H9 (cell line): ENCODE data around the gene CNPY2. TPM values are rescaled to one million over a fixed set of nuclear protein-coding genes. Genes with fewer than 3 reads are reported as not detected.
A peak's percentile ranks its signal among the peaks of the same experiment; 100 is the strongest.

ENCODE experiments used
- DNase-seq: peaks from one replicate; pipeline ENCODE4 v3.0.0-alpha.2; 2017
- H2AFZ ChIP-seq: one replicate; pipeline ENCODE4 v1.6.1; 2013; ENCODE audit warnings: mild to moderate bottlenecking, low read length, control low read depth, moderate library complexity
- H2AK5ac ChIP-seq: 2 replicates; pipeline ENCODE4 v1.6.1; 2013; ENCODE audit warnings: low read length, control low read depth, mixed read lengths; ENCODE audit not compliant: insufficient read length
- H2BK120ac ChIP-seq: one replicate; pipeline ENCODE4 v1.6.1; 2013; ENCODE audit warnings: low read depth, mild to moderate bottlenecking, low read length, control low read depth, inconsistent platforms; ENCODE audit not compliant: poor library complexity, severe bottlenecking
- H2BK12ac ChIP-seq: 2 replicates; pipeline ENCODE4 v1.6.1; 2013; ENCODE audit warnings: low read length, control low read depth, mixed read lengths, low read depth; ENCODE audit not compliant: insufficient read length
- H2BK15ac ChIP-seq: 2 replicates; pipeline ENCODE4 v1.6.1; 2013; ENCODE audit warnings: low read depth, low read length, control low read depth
- H2BK20ac ChIP-seq: one replicate; pipeline ENCODE4 v1.6.1; 2013; ENCODE audit warnings: low read depth, mild to moderate bottlenecking, low read length, control low read depth, inconsistent platforms; ENCODE audit not compliant: poor library complexity, severe bottlenecking
- H2BK5ac ChIP-seq: 2 replicates; pipeline ENCODE4 v1.6.1; 2013; ENCODE audit warnings: low read length, control low read depth, mixed read lengths; ENCODE audit not compliant: insufficient read length
- H3K14ac ChIP-seq: 2 replicates; pipeline ENCODE4 v1.6.1; 2013; ENCODE audit warnings: low read length, control low read depth; ENCODE audit not compliant: insufficient read depth
- H3K18ac ChIP-seq: 2 replicates; pipeline ENCODE4 v1.6.1; 2013; ENCODE audit warnings: low read depth, mild to moderate bottlenecking, mixed read lengths, low read length, control low read depth; ENCODE audit not compliant: insufficient read length
- H3K23ac ChIP-seq: 2 replicates; pipeline ENCODE4 v1.6.1; 2013; ENCODE audit warnings: low read length, control low read depth, mixed read lengths, low read depth; ENCODE audit not compliant: insufficient read length
- H3K23me2 ChIP-seq: 2 replicates; pipeline ENCODE4 v1.6.1; 2013; ENCODE audit warnings: low read depth, mild to moderate bottlenecking, mixed read lengths, low read length, control low read depth; ENCODE audit not compliant: insufficient read length, poor library complexity, severe bottlenecking
- H3K27ac ChIP-seq: 2 replicates; pipeline ENCODE4 v1.5.1; 2013; ENCODE audit warnings: low read length, control low read depth, mixed read lengths, low read depth; ENCODE audit not compliant: insufficient read length
- H3K27me3 ChIP-seq: 2 replicates; pipeline ENCODE4 v1.6.1; 2013; ENCODE audit warnings: low read length, control low read depth, inconsistent platforms; ENCODE audit not compliant: insufficient read depth
- H3K4ac ChIP-seq: 2 replicates; pipeline ENCODE4 v1.6.1; 2013; ENCODE audit warnings: low read depth, mild to moderate bottlenecking, control low read depth, inconsistent platforms, low read length, moderate library complexity
- H3K4me1 ChIP-seq: 2 replicates; pipeline ENCODE4 v1.6.1; 2013; ENCODE audit warnings: low read length, control low read depth, inconsistent platforms; ENCODE audit not compliant: insufficient read depth
- H3K4me2 ChIP-seq: 2 replicates; pipeline ENCODE4 v1.6.1; 2013; ENCODE audit warnings: low read length, control low read depth, mixed read lengths; ENCODE audit not compliant: insufficient read length, insufficient read depth
- H3K56ac ChIP-seq: 2 replicates; pipeline ENCODE4 v1.6.1; 2013; ENCODE audit warnings: low read depth, mild to moderate bottlenecking, mixed read lengths, low read length, control low read depth; ENCODE audit not compliant: insufficient read length
- H3K79me1 ChIP-seq: 2 replicates; pipeline ENCODE4 v1.6.1; 2013; ENCODE audit warnings: low read depth, mild to moderate bottlenecking, moderate library complexity, low read length, control low read depth, inconsistent platforms; ENCODE audit not compliant: insufficient read depth, poor library complexity, severe bottlenecking
- H3K79me2 ChIP-seq: 2 replicates; pipeline ENCODE4 v1.6.1; 2013; ENCODE audit warnings: low read length, control low read depth, inconsistent platforms; ENCODE audit not compliant: insufficient read depth
- H3K9ac ChIP-seq: 2 replicates; pipeline ENCODE4 v1.6.1; 2013; ENCODE audit warnings: low read length, control low read depth, mixed read lengths; ENCODE audit not compliant: insufficient read length; ENCODE audit errors: extremely low read depth
- H3K9me3 ChIP-seq: one replicate; pipeline ENCODE4 v1.6.1; 2013; ENCODE audit warnings: low read depth, low read length, inconsistent platforms; ENCODE audit not compliant: control insufficient read depth
- H3T11ph ChIP-seq: one replicate; pipeline ENCODE4 v1.6.1; 2013; ENCODE audit warnings: mild to moderate bottlenecking, low read length, control low read depth, inconsistent platforms
- H4K20me1 ChIP-seq: one replicate; pipeline ENCODE4 v1.6.1; 2013; ENCODE audit not compliant: control insufficient read depth, insufficient read length, insufficient read depth
- H4K5ac ChIP-seq: 2 replicates; pipeline ENCODE4 v1.6.1; 2013; ENCODE audit warnings: low read depth, mild to moderate bottlenecking, mixed read lengths, low read length, control low read depth; ENCODE audit not compliant: insufficient read length
- H4K8ac ChIP-seq: replicated peaks from 2 replicates; pipeline ENCODE4 v1.6.1; 2013; ENCODE audit warnings: low read length, control low read depth, mixed read lengths, low read depth; ENCODE audit not compliant: insufficient read length
- H4K91ac ChIP-seq: 2 replicates; pipeline ENCODE4 v1.6.1; 2013; ENCODE audit warnings: low read depth, mild to moderate bottlenecking, moderate library complexity, mixed read lengths, low read length, control low read depth; ENCODE audit not compliant: insufficient read length
- H3K27ac Mint-ChIP-seq, 3 experiments: 2 replicates in 2 of 3; 3 replicates in 1 of 3; pipeline ENCODE4 v1.8.0; 2020 to 2021; ENCODE audit warnings: mixed read lengths in 3 of 3, mild to moderate bottlenecking in 1 of 3, moderate library complexity in 1 of 3
- H3K27me3 Mint-ChIP-seq: 2 replicates; pipeline ENCODE4 v1.8.0; 2021; ENCODE audit warnings: low read depth, mild to moderate bottlenecking, moderate library complexity, mixed read lengths
- H3K36me3 Mint-ChIP-seq, 3 experiments: 2 replicates in 2 of 3; 3 replicates in 1 of 3; pipeline ENCODE4 v1.8.0; 2020 to 2021; ENCODE audit warnings: low read depth in 3 of 3, mixed read lengths in 3 of 3; ENCODE audit not compliant: insufficient read depth in 1 of 3
- H3K4me1 Mint-ChIP-seq, 2 experiments: 2 replicates each; pipeline ENCODE4 v1.8.0; 2020; ENCODE audit warnings: mixed read lengths in 2 of 2
- H3K4me3 Mint-ChIP-seq, 2 experiments: 2 replicates in 1 of 2; 3 replicates in 1 of 2; pipeline ENCODE4 v1.8.0; 2020 to 2021; ENCODE audit warnings: mild to moderate bottlenecking in 2 of 2, mixed read lengths in 2 of 2, moderate library complexity in 1 of 2
- H3K9me3 Mint-ChIP-seq, 2 experiments: 2 replicates in 1 of 2; 3 replicates in 1 of 2; pipeline ENCODE4 v1.8.0; 2020; ENCODE audit warnings: mild to moderate bottlenecking in 2 of 2, mixed read lengths in 2 of 2, moderate library complexity in 1 of 2
- WGBS: extraction: QIAGEN DNeasy Blood & Tissue Kit; methylation state at CpG from one replicate; pipeline ENCODE4 v1.1.7; 2013; ENCODE audit warnings: missing lambda C conversion rate, low lambda C conversion rate, mixed read lengths; ENCODE audit not compliant: insufficient read length; ENCODE audit errors: extremely low coverage; 5-methylcytosine and 5-hydroxymethylcytosine counted together
- total RNA-seq: library from RNA; stranded (reverse); gene quantifications from 2 replicates; pipeline ENCODE4 v1.2.1, GENCODE V29; 2021
- TF ChIP-seq, protein P1 (sequence below): fragments of 200-600 bp; sonication (generic); conservative IDR thresholded peaks from 3 replicates; pipeline ENCODE4 v1.8.0; 2021; ENCODE audit warnings: antibody characterized with exemption, mild to moderate bottlenecking

The CNPY2 gene
- total RNA-seq, 1 experiment from 2014 or later = 221 TPM

DNA sequence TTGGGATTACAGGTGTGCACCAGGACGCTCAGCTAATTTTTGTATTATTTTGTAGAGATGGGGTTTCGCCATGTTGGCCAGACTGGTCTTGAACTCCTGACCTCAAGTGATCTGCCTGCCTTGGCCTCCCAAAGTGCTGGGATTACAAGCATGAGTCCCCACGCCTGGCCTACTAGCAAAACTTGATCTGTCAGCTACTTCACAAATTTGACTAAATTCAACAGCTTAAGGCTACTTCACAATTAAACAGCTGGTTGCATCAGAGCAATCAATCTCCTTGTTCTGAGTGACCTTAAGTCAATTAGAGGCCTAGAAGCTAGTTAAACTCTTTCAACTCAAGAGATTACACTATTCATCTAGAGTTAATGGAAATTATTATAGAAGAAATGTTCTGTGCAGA lies 36.9 kb downstream of the CNPY2 start:
- H3K36me3 Mint-ChIP-seq = peaks cover 36 to 89% (median 58%) of the 10 kb centered on the region in 3 experiments
- no peak overlapping the region for H3K4ac ChIP-seq

More for the DNA sequence above, 36.9 kb downstream of the CNPY2 start:
- Mint-ChIP-seq H3K9me3 (no peaks in the 10 kb centered on the region), H3K4me3 (no peak overlapping the region), H3K27me3 (no peaks in the 10 kb centered on the region), H3K4me1 (no peaks in the 10 kb centered on the region), H3K27ac (0 out of 7 replicates have a peak overlapping the region, but pooled peaks of 1 of the 3 experiments have one; percentile 6)
- Histone ChIP-seq H2BK5ac (no peak overlapping the region), H2BK12ac (no peak overlapping the region), H4K8ac (no peak overlapping the region), H3K27me3 (no peaks in the 10 kb centered on the region), H3K27ac (no peak overlapping the region), H3K23me2 (no peaks in the 10 kb centered on the region), H3K79me1 (no peaks in the 10 kb centered on the region), H4K5ac (no peak overlapping the region), H3K79me2 (no peaks in the 10 kb centered on the region), H3K18ac (no peak overlapping the region), H2BK15ac (no peak overlapping the region), H3K9ac (no peak overlapping the region), H3K23ac (no peak overlapping the region), H2BK120ac (no peak overlapping the region), H3K14ac (no peak overlapping the region), H2BK20ac (no peak overlapping the region), H3K56ac (no peak overlapping the region), H3K9me3 (no peaks in the 10 kb centered on the region), H3T11ph (no peak overlapping the region), H4K91ac (no peak overlapping the region), H2AK5ac (no peak overlapping the region), H4K20me1 (no peaks in the 10 kb centered on the region), H2AFZ (no peak overlapping the region), H3K4me2 (no peak overlapping the region), H3K4me1 (no peaks in the 10 kb centered on the region)
- no CpG with 5 or more reads among the region's 3 CpGs for WGBS
- TF ChIP-seq, protein P1, sequence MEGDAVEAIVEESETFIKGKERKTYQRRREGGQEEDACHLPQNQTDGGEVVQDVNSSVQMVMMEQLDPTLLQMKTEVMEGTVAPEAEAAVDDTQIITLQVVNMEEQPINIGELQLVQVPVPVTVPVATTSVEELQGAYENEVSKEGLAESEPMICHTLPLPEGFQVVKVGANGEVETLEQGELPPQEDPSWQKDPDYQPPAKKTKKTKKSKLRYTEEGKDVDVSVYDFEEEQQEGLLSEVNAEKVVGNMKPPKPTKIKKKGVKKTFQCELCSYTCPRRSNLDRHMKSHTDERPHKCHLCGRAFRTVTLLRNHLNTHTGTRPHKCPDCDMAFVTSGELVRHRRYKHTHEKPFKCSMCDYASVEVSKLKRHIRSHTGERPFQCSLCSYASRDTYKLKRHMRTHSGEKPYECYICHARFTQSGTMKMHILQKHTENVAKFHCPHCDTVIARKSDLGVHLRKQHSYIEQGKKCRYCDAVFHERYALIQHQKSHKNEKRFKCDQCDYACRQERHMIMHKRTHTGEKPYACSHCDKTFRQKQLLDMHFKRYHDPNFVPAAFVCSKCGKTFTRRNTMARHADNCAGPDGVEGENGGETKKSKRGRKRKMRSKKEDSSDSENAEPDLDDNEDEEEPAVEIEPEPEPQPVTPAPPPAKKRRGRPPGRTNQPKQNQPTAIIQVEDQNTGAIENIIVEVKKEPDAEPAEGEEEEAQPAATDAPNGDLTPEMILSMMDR = no peak
- DNase-seq = no peak
